Astrocyte of the spinal cord (primary cell): ENCODE results near the gene CAMK2D.

ENCODE experiments used
- DNase-seq: peaks from one replicate; pipeline ENCODE4 v3.0.0; 2011; ENCODE audit warnings: low read depth, low spot score
- H3K4me3 ChIP-seq: 2 replicates; pipeline ENCODE4 v1.5.1; 2011; ENCODE audit warnings: low read depth, mild to moderate bottlenecking, low read length, moderate library complexity
- in situ Hi-C: cut with HindIII; loops from 2 replicates; pipeline ENCODE4 v1.10.0; 2017; ENCODE audit warnings: low sequenced_read_pairs
- TF ChIP-seq, protein P1 (sequence below): IDR thresholded peaks from 2 replicates; pipeline ENCODE4 v1.5.1; 2012; ENCODE audit warnings: low read depth, mild to moderate bottlenecking, low read length, inconsistent platforms

Gene CAMK2D

DNA sequence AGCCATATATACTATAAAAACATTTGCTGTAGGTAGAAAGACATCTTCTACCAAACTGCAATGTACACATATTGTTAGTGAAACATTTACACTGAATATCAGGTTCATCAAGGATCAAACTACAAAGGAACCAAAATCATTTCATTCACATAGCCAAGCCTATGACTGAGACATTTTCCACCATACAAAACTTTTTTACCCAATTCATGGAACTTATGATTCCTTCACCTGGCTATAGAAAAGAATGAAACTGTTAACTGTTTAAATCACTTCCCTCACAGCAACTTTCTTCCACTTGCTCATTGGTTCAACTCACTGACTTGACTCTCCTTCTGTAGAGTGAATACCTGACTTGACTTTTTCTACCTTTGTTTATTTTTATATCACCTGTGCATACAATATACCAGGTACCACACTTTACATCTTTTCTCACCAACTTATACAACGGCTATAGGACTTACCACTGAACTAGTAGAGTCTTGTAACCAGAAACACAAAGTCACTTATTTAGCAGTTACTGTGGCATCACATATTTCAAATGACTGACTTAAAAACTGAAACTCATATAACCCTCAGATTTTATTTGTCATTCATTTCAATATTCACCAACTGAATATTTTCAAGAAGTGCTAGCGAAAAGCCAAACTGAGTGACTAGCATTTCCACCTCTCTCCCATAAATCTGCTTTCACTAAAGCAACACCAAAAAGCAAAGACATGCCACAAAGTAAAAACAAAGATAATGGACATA, 30.9 kb downstream of the CAMK2D start:
- TF ChIP-seq, protein P1, sequence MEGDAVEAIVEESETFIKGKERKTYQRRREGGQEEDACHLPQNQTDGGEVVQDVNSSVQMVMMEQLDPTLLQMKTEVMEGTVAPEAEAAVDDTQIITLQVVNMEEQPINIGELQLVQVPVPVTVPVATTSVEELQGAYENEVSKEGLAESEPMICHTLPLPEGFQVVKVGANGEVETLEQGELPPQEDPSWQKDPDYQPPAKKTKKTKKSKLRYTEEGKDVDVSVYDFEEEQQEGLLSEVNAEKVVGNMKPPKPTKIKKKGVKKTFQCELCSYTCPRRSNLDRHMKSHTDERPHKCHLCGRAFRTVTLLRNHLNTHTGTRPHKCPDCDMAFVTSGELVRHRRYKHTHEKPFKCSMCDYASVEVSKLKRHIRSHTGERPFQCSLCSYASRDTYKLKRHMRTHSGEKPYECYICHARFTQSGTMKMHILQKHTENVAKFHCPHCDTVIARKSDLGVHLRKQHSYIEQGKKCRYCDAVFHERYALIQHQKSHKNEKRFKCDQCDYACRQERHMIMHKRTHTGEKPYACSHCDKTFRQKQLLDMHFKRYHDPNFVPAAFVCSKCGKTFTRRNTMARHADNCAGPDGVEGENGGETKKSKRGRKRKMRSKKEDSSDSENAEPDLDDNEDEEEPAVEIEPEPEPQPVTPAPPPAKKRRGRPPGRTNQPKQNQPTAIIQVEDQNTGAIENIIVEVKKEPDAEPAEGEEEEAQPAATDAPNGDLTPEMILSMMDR = no peak
- in situ Hi-C loops = no loop called here
- H3K4me3 ChIP-seq = no peak overlapping the region
- no peak for DNase-seq

DNA sequence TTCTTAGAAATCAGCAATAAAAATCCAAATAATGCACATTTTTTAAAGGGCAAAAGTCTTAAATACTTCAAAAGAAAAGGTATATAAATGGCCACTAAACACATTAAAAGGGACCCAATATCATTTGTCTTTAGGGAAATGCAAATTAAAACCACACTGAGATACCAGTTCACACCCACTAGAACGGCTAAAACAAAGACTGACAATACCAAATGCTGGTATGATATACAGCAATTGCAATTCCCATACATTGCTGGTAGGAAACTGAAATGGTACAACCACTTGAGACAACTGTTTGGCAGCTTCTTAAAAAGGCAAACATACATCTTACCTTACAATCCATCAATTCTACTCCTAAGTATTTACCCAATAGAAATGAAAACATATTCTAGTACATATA, 33.7 kb downstream of the CAMK2D start:
- H3K4me3 ChIP-seq = no peak overlapping the region
- TF ChIP-seq, protein P1 = no peak
- in situ Hi-C loops = no loop called here
- DNase-seq = no peak

DNA sequence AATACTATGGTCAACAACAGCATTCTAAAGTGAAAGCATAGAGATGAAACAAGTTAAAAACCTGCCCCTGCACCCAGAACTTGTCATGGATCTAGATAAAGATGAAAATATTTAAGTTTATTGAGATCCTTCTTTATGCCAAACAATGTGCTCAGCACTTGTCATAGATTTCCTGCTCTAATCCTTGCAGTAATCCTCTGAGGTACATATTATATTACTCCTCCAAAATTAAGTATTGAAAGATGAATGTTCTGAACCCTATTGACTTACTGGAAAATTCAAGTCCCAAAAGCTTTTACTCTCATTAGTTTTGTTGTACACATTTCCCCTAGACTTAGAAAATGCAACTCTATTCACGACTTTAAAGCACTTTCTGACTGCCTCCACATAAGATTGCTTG, 35.6 kb downstream of the CAMK2D start:
- in situ Hi-C loops = no loop called here
- TF ChIP-seq, protein P1 = no peak
- no peak overlapping the region for H3K4me3 ChIP-seq
- DNase-seq = no peak

DNA sequence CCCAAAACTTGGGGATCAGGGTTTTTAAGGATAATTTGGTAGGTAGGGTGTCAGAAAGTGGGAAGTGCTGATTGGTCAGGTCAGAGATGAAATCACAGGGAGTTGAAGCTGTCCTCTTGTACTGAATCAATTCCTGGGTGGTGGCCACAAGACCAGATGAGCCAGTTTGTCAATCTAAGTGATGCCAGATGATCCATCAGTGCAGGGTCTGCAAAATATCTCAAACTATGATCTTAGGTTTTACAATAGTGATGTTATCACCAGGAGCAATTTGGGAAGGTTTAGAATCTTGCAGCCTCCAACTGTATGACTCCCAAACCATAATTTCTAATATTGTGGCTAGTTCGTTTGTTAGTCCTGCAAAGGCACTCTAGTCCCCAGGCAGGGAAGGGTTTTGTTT, 43.3 kb downstream of the CAMK2D start:
- H3K4me3 ChIP-seq = no peak overlapping the region
- no peak for DNase-seq
- TF ChIP-seq, protein P1 = no peak
- in situ Hi-C loops = no loop called here

DNA sequence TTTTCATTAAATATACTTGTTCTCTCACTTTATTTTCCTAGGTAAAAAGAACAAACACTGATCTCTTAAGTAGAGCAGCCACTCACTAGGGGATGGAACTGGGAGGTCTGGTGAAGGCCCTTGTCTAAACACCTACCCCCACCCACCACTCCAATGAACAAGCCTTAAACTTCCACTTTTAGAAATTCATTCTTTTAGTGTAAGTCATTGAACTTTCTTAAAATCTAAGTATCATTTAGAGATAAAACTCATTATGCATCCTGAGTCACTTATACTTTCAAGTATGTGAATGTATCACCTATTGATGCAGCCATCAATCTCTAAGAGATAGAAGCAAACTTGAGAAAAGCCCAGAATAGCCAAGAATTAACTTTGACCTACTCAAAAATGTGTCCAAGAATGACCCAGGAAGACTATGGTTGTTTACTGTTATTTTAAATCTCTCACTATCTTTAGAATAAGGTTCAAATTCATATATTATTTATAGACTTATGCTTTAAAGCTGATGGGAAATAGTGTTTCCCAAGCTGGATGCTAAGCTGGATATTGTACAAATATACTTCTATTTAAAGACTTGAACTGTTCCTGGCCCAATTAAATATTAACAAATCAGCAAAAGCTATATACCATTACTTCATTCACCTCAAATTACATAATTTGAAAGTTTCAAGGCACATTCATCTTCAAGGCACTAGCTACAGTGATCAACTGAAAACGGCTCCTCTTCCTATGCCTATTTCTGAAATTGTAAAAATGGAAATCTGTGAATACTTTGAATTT, 49.5 kb downstream of the CAMK2D start:
- in situ Hi-C loops = no loop called here
- no peak for DNase-seq
- TF ChIP-seq, protein P1 = no peak
- H3K4me3 ChIP-seq = no peak overlapping the region

DNA sequence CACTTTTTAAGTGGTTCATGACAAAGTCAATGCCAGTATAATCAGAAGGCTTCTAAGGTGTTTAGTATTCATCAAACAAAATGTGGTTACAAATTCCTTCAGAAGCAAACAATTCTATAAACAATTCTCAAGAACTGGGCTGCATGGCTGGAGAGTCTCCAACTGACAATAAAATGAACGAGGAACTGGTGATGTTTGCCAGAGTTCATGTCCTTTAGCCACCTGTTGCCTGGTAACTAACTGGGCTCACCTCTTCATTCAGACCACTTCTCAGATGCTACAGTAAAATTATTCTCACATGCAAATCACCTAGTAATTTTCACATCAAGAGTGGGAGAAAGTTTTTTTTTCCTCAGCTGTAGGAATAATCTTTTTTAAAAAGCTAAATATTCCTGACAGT, 53.3 kb downstream of the CAMK2D start:
- no peak overlapping the region for H3K4me3 ChIP-seq
- TF ChIP-seq, protein P1 = no peak
- in situ Hi-C loops = no loop called here
- no peak for DNase-seq
